GM12878 (cell line): Measurements from ENCODE around the gene RARB.

ENCODE experiments used
- ATF3 ChIP-seq: IDR thresholded peaks from 2 replicates; pipeline ENCODE4 v1.6.1; 2011; ENCODE audit warnings: low read depth, mild to moderate bottlenecking, low read length, moderate library complexity, borderline replicate concordance; ENCODE audit errors: extremely low read depth
- EGR1 ChIP-seq, 2 experiments: IDR thresholded peaks; 1 replicate in 1 of 2; 2 replicates in 1 of 2; pipeline ENCODE4 v1.6.1; 2011 to 2012; ENCODE audit warnings: low read depth in 2 of 2, low read length in 2 of 2, borderline replicate concordance in 1 of 2, mild to moderate bottlenecking in 1 of 2, moderate library complexity in 1 of 2
- EZH2 ChIP-seq: IDR thresholded peaks from 2 replicates; pipeline ENCODE4 v1.6.1; 2012; ENCODE audit warnings: low read depth, mild to moderate bottlenecking, control low read depth, inconsistent platforms, low read length, borderline replicate concordance; ENCODE audit not compliant: control insufficient read depth
- MXI1 ChIP-seq: fragments of 150-350 bp; IDR thresholded peaks from 2 replicates; pipeline ENCODE4 v1.6.1; 2011; ENCODE audit warnings: low read depth, mild to moderate bottlenecking, inconsistent platforms, low read length, improper control_type of control experiment
- NR2C1 ChIP-seq: fragments of 450-650 bp; IDR thresholded peaks from 2 replicates; pipeline ENCODE4 v1.6.1; 2017; ENCODE audit warnings: antibody characterized with exemption, mild to moderate bottlenecking, moderate library complexity
- POLR2AphosphoS5 ChIP-seq: IDR thresholded peaks from 2 replicates; pipeline ENCODE4 v1.6.1; 2011; ENCODE audit warnings: mild to moderate bottlenecking, low read length, inconsistent platforms
- POU2F2 ChIP-seq: IDR thresholded peaks from 3 replicates; pipeline ENCODE4 v1.6.1; 2011; ENCODE audit warnings: low read depth, mild to moderate bottlenecking, low read length, borderline replicate concordance
- SMC3 ChIP-seq: IDR thresholded peaks from 2 replicates; pipeline ENCODE4 v1.6.1; 2011; ENCODE audit warnings: low read length, improper control_type of control experiment, borderline replicate concordance
- SREBF2 ChIP-seq: IDR thresholded peaks from 2 replicates; pipeline ENCODE4 v1.6.1; 2012; ENCODE audit warnings: mild to moderate bottlenecking, low read length
- USF2 ChIP-seq: IDR thresholded peaks from 2 replicates; pipeline ENCODE4 v1.6.1; 2011; ENCODE audit warnings: low read depth, low read length, improper control_type of control experiment, borderline replicate concordance
- TF ChIP-seq, protein P1 (sequence below), 3 experiments: IDR thresholded peaks in 2 of 3; conservative IDR thresholded peaks in 1 of 3; 2 replicates each; pipeline ENCODE4 v1.5.1; 2011; ENCODE audit warnings: low read depth in 3 of 3, low read length in 3 of 3, mild to moderate bottlenecking in 3 of 3, control low read depth in 2 of 3, moderate library complexity in 2 of 3, inconsistent platforms in 1 of 3, mixed read lengths in 1 of 3; ENCODE audit not compliant: control insufficient read depth in 2 of 3, insufficient read depth in 1 of 3; ENCODE audit errors: extremely low read depth in 1 of 3
- TF ChIP-seq, protein P2 (sequence below): IDR thresholded peaks from 2 replicates; pipeline ENCODE4 v1.6.1; 2012; ENCODE audit warnings: low read depth, low read length, improper control_type of control experiment
- TF ChIP-seq, protein P3 (sequence below): IDR thresholded peaks from 2 replicates; pipeline ENCODE4 v1.6.1; 2012; ENCODE audit warnings: mild to moderate bottlenecking, low read depth, low read length

DNA sequence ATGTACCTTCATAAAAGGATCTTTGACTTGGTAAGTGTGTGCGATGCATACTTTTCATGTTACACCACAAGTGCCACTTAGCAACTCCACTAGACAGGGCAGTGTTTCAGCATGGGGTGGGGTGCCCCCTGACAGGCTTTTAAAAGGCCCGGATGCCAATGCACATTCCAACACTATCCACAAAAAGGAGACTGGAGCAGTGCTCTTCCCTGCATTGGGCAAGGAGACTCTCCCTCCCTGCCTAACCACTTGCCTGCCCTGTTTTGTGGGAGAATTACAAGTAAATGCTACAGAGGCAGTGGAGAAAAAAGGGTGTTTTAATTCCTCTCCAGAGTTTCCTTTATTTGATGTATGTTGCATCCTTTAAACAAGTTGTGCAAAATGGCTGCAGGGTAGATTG lies 1.7 kb upstream of the RARB start:
- TF ChIP-seq, protein P1, sequence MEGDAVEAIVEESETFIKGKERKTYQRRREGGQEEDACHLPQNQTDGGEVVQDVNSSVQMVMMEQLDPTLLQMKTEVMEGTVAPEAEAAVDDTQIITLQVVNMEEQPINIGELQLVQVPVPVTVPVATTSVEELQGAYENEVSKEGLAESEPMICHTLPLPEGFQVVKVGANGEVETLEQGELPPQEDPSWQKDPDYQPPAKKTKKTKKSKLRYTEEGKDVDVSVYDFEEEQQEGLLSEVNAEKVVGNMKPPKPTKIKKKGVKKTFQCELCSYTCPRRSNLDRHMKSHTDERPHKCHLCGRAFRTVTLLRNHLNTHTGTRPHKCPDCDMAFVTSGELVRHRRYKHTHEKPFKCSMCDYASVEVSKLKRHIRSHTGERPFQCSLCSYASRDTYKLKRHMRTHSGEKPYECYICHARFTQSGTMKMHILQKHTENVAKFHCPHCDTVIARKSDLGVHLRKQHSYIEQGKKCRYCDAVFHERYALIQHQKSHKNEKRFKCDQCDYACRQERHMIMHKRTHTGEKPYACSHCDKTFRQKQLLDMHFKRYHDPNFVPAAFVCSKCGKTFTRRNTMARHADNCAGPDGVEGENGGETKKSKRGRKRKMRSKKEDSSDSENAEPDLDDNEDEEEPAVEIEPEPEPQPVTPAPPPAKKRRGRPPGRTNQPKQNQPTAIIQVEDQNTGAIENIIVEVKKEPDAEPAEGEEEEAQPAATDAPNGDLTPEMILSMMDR (IDR thresholded peaks at IDR 0.05 in 2 of 3, conservative IDR thresholded peaks at IDR 0.05 in 1 of 3; ENCODE audit: control insufficient read depth in 2 of 3, extremely low read depth in 1 of 3, insufficient read depth in 1 of 3, low read depth in 3 of 3, low read length in 3 of 3), result no peak
- TF ChIP-seq SMC3 (no peak), EGR1 (IDR thresholded peaks at IDR 0.05; ENCODE audit: borderline replicate concordance in 1 of 2, low read depth in 2 of 2, low read length in 2 of 2) (no peak), USF2 (no peak), POU2F2 (no peak), EZH2 (no peak), SREBF2 (no peak), NR2C1 (no peak), MXI1 (no peak), POLR2AphosphoS5 (no peak), ATF3 (no peak)
- TF ChIP-seq, protein P2, sequence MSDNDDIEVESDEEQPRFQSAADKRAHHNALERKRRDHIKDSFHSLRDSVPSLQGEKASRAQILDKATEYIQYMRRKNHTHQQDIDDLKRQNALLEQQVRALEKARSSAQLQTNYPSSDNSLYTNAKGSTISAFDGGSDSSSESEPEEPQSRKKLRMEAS, result no peak
- TF ChIP-seq, protein P3, sequence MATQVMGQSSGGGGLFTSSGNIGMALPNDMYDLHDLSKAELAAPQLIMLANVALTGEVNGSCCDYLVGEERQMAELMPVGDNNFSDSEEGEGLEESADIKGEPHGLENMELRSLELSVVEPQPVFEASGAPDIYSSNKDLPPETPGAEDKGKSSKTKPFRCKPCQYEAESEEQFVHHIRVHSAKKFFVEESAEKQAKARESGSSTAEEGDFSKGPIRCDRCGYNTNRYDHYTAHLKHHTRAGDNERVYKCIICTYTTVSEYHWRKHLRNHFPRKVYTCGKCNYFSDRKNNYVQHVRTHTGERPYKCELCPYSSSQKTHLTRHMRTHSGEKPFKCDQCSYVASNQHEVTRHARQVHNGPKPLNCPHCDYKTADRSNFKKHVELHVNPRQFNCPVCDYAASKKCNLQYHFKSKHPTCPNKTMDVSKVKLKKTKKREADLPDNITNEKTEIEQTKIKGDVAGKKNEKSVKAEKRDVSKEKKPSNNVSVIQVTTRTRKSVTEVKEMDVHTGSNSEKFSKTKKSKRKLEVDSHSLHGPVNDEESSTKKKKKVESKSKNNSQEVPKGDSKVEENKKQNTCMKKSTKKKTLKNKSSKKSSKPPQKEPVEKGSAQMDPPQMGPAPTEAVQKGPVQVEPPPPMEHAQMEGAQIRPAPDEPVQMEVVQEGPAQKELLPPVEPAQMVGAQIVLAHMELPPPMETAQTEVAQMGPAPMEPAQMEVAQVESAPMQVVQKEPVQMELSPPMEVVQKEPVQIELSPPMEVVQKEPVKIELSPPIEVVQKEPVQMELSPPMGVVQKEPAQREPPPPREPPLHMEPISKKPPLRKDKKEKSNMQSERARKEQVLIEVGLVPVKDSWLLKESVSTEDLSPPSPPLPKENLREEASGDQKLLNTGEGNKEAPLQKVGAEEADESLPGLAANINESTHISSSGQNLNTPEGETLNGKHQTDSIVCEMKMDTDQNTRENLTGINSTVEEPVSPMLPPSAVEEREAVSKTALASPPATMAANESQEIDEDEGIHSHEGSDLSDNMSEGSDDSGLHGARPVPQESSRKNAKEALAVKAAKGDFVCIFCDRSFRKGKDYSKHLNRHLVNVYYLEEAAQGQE, result no peak
